Measurements from ENCODE around the gene CRACR2B. TPM values are rescaled to one million over a fixed set of nuclear protein-coding genes. Genes with fewer than 3 reads are reported as not detected.

The CRACR2B gene
- total and polyA plus RNA-seq, 10 donors, result 6.1 to 34.1 (median 14.5) TPM

- Histone ChIP-seq H3K27ac (no peak overlapping the region), H3K4me3 (no peak overlapping the region), H3K4me1 (peaks cover 0 to 45% (median 10%) of the 10 kb centered on the region in 6 donors), H3K36me3 (peaks cover 0 to 70% (median 22%) of the 10 kb centered on the region in 6 donors), H3K9me3 (no peaks in the 10 kb centered on the region), H3K27me3 (replicated peaks in 1 of 7) (no peaks in the 10 kb centered on the region)
- 91 to 95% (median 94%) methylated on average over 8 to 16 of the region's 16 CpGs for WGBS, 5 donors
- intact Hi-C loops (cut with DNase I; ENCODE audit: low total_unique reads), result no loop called here
- TF ChIP-seq CTCF (IDR thresholded peaks at IDR 0.05 in 8 of 11, conservative IDR thresholded peaks at IDR 0.05 in 3 of 11) (no peak), POLR2AphosphoS5 (IDR thresholded peaks at IDR 0.05) (no peak), POLR2A (IDR thresholded peaks at IDR 0.05) (no peak)
- DNase-seq, result no peak
Observed at GRCh38 chr11:875203-875602, 47.5 kb downstream of the CRACR2B start.

GRCh38 chr11:875769-876301 is 48.1 kb downstream of the CRACR2B start:
- intact Hi-C loops (cut with DNase I; ENCODE audit: low total_unique reads), result no loop called here

GRCh38 chr11:876545-876944 is 48.8 kb downstream of the CRACR2B start:
- 63 to 100% (median 79%) methylated on average over 1 to 12 of the region's 12 CpGs for WGBS, 5 donors
- TF ChIP-seq CTCF (IDR thresholded peaks at IDR 0.05 in 8 of 11, conservative IDR thresholded peaks at IDR 0.05 in 3 of 11) (no peak), POLR2AphosphoS5 (IDR thresholded peaks at IDR 0.05) (peak; percentile 87 to 91 (median 89)), POLR2A (IDR thresholded peaks at IDR 0.05) (no peak)
- H3K36me3 ChIP-seq, result peaks cover 0 to 80% (median 28%) of the 10 kb centered on the region in 6 donors
- intact Hi-C loops (cut with DNase I; ENCODE audit: low total_unique reads), result no loop called here
- DNase-seq, result peak; percentile 90
- no peaks in the 10 kb centered on the region for H3K27me3 ChIP-seq (replicated peaks in 1 of 7)
- H3K4me3 ChIP-seq, result no peak overlapping the region
- H3K27ac ChIP-seq, result peak overlapping the region in 5 of 8 donors; percentile 52 to 78 (median 68)
- peaks cover 0 to 45% (median 10%) of the 10 kb centered on the region in 6 donors for H3K4me1 ChIP-seq
- H3K9me3 ChIP-seq, result no peaks in the 10 kb centered on the region

More at GRCh38 chr11:875769-876301, 48.1 kb downstream of the CRACR2B start:
- WGBS, 5 donors, result 85 to 93% (median 87%) methylated on average over 21 of the region's 21 CpGs
- Histone ChIP-seq H3K4me3 (no peak overlapping the region), H3K27me3 (replicated peaks in 1 of 7) (no peaks in the 10 kb centered on the region), H3K27ac (peak overlapping the region in 4 of 8 donors; percentile 45 to 78 (median 60)), H3K36me3 (peaks cover 0 to 75% (median 26%) of the 10 kb centered on the region in 6 donors), H3K4me1 (peaks cover 0 to 45% (median 10%) of the 10 kb centered on the region in 6 donors), H3K9me3 (no peaks in the 10 kb centered on the region)
- DNase-seq, result no peak
- TF ChIP-seq POLR2AphosphoS5 (IDR thresholded peaks at IDR 0.05), result no peak
- TF ChIP-seq POLR2A (IDR thresholded peaks at IDR 0.05), result no peak
- TF ChIP-seq CTCF (IDR thresholded peaks at IDR 0.05 in 8 of 11, conservative IDR thresholded peaks at IDR 0.05 in 3 of 11), result no peak

- no peak overlapping the region for H3K4me3 ChIP-seq
- H3K9me3 ChIP-seq, result no peaks in the 10 kb centered on the region
- H3K4me1 ChIP-seq, result peaks cover 0 to 45% (median 10%) of the 10 kb centered on the region in 6 donors
- H3K27me3 ChIP-seq (replicated peaks in 1 of 7), result no peaks in the 10 kb centered on the region
- 89 to 93% (median 92%) methylated on average over 11 of the region's 11 CpGs for WGBS, 5 donors
- TF ChIP-seq CTCF (IDR thresholded peaks at IDR 0.05 in 8 of 11, conservative IDR thresholded peaks at IDR 0.05 in 3 of 11) (no peak), POLR2A (IDR thresholded peaks at IDR 0.05) (no peak)
- intact Hi-C loops (cut with DNase I; ENCODE audit: low total_unique reads), result no loop called here
- H3K27ac ChIP-seq, result peak overlapping the region in 5 of 8 donors; percentile 52 to 78 (median 68)
- H3K36me3 ChIP-seq, result peaks cover 0 to 89% (median 36%) of the 10 kb centered on the region in 6 donors
- no peak for DNase-seq
Observed at GRCh38 chr11:877565-877964, 49.8 kb downstream of the CRACR2B start.

All from spleen (tissue), 11 donors.